D341Med (cell line): ENCODE data around the gene KLF15.
A peak's percentile ranks its signal among the peaks of the same experiment; 100 is the strongest.

Experiments used
- DNase-seq: peaks from one replicate; pipeline ENCODE4 v3.0.0; 2012; ENCODE audit warnings: low spot score

KLF15 gene

GRCh38 chr3:126357295-126358037, at the start of gene KLF15:
TSS of gene KLF15 (minus strand) at chr3:126357408. CDS start at chr3:126352922, 4,486 bp downstream.
- DNase-seq, result peak; percentile 98

- DNase-seq, result no peak
Observed at GRCh38 chr3:126406389-126407296, 49.4 kb upstream of the KLF15 start.

GRCh38 chr3:126402666-126403302, 45.6 kb upstream of the KLF15 start:
- no peak for DNase-seq

- no peak for DNase-seq
Observed at GRCh38 chr3:126402178-126402577, 45.0 kb upstream of the KLF15 start.

GRCh38 chr3:126401611-126402160, 44.5 kb upstream of the KLF15 start:
- DNase-seq, result no peak

GRCh38 chr3:126399756-126400155, 42.5 kb upstream of the KLF15 start:
- no peak for DNase-seq

GRCh38 chr3:126399351-126399735, 42.1 kb upstream of the KLF15 start:
- DNase-seq, result no peak

GRCh38 chr3:126398423-126399350, 41.5 kb upstream of the KLF15 start:
- no peak for DNase-seq

GRCh38 chr3:126397610-126398422, 40.6 kb upstream of the KLF15 start:
- no peak for DNase-seq

- no peak for DNase-seq
Observed at GRCh38 chr3:126396536-126396935, 39.3 kb upstream of the KLF15 start.

- no peak for DNase-seq
Observed at GRCh38 chr3:126395846-126396513, 38.8 kb upstream of the KLF15 start.

GRCh38 chr3:126394977-126395321, 37.7 kb upstream of the KLF15 start:
- no peak for DNase-seq

GRCh38 chr3:126394179-126394976, 37.2 kb upstream of the KLF15 start, which contains the start of gene CFAP100:
TSS of gene CFAP100 (plus strand) at chr3:126394909. CDS start at chr3:126396001, 1,092 bp downstream.
- no peak for DNase-seq

GRCh38 chr3:126393563-126393962, 36.4 kb upstream of the KLF15 start:
- no peak for DNase-seq

GRCh38 chr3:126392246-126392645, 35.0 kb upstream of the KLF15 start:
- DNase-seq, result no peak

- no peak for DNase-seq
Observed at GRCh38 chr3:126391631-126392030, 34.4 kb upstream of the KLF15 start.

- no peak for DNase-seq
Observed at GRCh38 chr3:126390751-126391150, 33.5 kb upstream of the KLF15 start.

GRCh38 chr3:126390201-126390600, 33.0 kb upstream of the KLF15 start:
- DNase-seq, result no peak

GRCh38 chr3:126389794-126390146, 32.6 kb upstream of the KLF15 start:
- DNase-seq, result no peak
